GM19438 (cell line): Measurements from ENCODE around the gene LHX6.
A peak's percentile ranks its signal among the peaks of the same experiment; 100 is the strongest.

Experiments used
- ATAC-seq: cut with Tn5 transposase; IDR thresholded peaks from one replicate; pipeline ENCODE4 v1.9.1; 2021; ENCODE audit warnings: low read depth; ENCODE audit not compliant: unreplicated experiment

LHX6 gene

DNA sequence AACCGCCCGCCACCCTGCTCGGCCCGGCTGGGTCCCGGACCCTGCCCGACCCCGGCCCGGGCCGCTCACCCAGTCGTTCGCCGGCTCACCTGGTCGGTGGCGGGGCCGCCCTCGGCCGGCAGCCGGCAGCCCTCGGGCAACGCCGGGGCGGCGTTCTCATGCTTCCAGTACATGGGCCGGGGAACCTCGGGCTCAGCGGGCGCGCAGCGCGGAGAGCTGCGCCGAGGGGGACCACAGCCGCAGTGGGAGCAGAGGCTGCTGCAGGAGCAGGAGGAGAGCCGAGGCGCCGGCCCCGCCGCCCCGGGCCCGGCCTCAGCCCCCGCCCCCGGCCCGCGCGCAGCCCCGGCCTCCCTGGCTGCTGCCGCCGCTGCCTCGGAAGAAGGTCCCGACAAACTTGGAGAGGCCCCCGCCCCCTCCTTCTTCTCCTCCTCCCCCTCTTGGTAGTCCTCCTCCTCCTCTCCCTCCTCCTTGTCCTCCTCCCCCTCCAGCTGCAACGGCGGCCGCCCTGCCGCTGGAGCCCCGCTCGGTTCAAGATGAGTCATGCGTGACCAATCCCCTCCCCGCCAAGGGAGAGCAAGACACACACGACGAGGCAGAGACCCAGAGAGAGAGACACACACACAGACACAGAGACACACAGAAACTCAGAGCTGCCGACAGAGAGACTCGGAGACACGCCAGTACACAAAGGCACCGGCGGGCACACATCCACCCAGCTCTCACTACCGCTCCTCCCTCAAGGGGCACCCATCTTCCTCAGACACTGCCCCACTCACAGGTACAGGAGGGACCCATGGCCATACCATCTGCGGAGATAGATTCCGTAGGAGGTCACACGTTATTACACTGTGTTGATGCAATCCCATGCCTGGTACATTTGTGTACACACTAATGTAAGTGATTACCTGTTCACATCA is at the start of gene LHX6:
LHX6 (minus strand) TSS at position 390 of the 917 bp plus-strand sequence; CDS start at position 173, 217 bp downstream.
- no peak for ATAC-seq

DNA sequence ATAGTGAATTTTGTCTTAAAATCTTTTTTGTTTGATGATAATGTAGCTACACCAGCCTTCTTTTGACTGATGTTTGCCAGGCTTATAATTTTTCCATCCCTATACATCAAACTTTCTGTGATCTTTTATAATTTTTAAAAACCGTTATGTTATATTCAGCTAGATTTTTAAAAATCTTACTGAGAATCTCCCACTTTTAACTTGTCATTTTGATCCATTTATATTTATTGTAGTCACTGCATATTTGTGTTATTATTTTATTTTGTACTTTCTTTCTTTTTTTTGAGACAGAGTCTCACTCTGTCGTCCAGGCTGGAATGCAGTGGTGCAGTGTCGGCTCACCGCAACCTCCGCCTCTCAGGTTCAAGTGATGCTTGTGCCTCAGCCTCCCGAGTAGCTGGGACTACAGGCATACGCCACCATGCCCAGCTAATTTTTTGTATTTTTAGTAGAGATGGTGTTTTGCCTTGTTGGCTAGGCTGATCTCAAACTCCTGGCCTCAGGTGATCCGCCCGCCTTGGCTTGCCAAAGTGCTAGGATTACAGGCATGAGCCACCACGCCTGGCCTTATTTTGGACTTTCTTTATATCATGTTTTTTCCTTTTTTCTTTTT is 48.6 kb upstream of the LHX6 start:
- no peak for ATAC-seq

DNA sequence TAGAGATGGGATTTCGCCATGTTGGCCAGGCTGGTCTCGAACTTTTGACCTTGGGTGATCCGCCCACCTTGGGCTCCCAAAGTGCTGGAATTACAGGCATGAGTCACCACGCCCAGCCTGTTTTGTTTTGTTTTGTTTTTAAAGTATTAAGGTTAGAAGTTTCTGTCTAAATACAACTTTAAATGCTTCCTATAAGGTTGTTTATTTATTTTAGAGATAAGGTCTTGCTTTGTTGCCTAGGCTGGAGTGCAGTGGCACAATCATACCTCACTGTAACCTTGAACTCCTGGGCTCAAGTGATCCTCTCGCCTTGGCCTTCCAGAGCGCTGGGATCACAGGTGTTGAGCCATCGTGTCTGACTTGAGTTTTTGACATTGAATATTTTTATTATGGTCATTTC is 47.3 kb upstream of the LHX6 start:
- no peak for ATAC-seq

- ATAC-seq = no peak
Observed at GRCh38 chr9:122274055-122274454, 45.3 kb upstream of the LHX6 start.

GRCh38 chr9:122268041-122268814 is 39.5 kb upstream of the LHX6 start:
- ATAC-seq = no peak

DNA sequence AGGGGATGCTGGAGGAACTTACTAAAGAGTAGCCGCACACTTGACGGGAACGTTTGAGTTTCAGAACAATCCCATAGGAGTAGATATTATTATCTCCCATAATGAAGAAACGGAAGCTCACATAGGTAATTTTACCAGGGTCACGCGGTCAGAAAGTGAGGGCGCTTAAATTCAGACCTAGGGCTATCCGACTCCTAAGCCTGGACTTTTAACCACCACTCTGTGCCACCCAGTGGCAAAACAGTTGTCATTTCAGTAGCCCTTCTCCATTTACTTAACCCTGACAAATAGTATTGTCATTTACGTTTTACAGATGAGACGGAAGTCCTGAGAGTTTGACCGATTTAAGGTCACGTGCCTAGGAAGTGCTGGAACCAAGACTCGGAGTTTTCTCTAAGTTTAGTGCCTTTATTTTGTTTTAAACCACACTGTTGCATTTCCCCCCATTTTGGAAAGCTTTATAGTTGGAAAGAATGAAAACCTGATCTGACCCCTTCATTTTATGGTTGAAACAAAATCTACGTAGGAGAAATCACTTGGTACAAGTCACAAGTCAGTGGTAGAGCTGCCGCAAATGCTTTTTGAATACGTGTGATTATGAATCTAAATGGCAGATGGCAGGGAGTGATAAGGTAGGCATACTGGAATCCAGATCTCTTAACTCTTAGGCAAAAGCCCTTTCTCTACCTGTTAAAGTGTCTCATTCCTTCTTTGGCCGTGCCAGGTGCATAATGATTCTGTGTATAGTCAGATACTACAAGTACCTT is 36.6 kb upstream of the LHX6 start:
- ATAC-seq = peak; percentile 10

DNA sequence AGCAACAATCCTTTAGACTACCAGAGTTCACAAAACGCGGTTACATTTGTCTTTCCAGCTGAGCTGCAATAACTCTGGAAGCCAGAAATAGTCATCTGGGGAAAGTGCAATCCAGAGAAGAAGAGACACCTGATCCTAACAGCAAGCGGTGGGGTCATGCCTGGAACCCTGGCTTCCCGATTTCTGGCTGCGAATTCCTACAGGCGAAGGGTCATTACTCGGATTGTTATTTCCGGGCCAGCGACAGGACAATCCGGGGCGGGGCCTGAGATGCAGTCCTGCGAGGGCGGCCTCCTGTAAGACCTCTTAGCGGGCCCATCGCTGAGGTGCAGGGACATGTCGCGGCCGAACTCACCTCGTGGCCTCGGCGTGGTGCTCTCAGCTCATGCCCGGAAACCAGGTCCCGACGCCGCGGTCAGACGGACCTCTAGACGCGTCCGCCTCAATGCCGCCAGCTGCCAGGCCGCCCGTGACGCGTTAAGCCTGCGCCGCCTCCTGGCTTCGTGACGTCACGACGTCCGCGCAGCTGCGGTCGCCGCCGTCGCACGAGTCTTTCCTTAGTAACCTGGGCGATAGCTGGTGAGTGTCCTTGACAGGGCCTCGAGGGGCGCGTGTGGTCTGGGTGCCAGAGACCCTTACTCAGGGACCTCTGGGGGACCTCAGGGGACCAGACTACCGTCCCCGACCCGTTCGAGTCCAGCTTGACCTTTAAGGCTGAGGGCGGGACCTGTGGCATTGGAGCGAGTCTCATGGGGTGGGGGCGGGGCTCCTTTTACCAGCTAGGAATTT is 35.8 kb upstream of the LHX6 start, which contains the start of the genes MRRF and RBM18:
MRRF (plus strand) TSS at position 523 of the 789 bp plus-strand sequence. CDS start 6,010 bp downstream, outside the sequence.
RBM18 (minus strand) TSS at position 481 of the 789 bp plus-strand sequence. CDS start 3,348 bp downstream, outside the sequence.
- ATAC-seq = peak; percentile 86

GRCh38 chr9:122263699-122264349 is 35.1 kb upstream of the LHX6 start:
- ATAC-seq = no peak

- ATAC-seq = no peak
Observed at GRCh38 chr9:122262073-122262472, 33.3 kb upstream of the LHX6 start.

DNA sequence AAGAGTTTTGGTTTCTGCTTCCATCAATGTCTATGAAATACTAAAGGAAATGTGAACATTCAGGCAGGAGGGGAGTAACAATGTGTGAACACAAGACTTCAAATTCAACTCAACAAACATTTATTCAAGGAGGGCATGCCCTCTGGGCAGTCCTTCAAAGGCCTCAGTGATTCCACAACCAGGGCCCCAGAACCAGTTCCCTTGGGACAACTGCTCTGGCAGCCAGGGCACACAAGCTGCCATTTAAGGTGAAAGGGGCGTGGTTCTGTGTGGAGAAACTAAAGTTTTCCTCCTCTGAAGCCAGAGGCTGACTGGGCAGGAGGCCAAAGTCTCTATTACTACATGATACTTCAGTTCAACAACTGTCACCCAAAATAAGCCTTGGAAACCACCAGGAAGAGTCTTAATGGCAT is 32.7 kb upstream of the LHX6 start:
- no peak for ATAC-seq

DNA sequence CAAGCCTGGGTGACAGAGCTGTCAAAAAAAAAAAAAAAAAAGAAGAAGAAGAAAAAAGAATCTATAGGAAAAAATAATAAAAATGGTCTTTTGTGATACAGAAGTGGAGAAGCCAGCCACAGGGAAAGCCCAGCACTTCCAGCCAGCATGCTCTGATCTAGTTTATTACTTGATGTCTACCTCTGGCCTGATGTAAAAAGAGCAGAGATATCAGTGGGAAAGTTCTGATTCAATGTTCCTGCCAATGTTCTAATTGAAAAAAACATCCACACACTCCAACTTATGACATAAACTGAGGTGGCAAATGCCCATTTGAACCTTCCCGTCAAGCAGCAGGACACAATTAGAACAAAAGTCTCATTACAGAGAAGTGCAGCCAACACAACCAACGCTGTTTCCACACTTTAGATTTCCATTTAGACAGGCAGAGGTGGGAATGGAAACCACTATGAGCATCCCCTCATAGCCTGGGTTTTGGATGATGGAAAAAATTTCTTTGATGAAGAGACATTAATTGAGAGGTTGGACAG is 30.2 kb upstream of the LHX6 start:
- no peak for ATAC-seq

DNA sequence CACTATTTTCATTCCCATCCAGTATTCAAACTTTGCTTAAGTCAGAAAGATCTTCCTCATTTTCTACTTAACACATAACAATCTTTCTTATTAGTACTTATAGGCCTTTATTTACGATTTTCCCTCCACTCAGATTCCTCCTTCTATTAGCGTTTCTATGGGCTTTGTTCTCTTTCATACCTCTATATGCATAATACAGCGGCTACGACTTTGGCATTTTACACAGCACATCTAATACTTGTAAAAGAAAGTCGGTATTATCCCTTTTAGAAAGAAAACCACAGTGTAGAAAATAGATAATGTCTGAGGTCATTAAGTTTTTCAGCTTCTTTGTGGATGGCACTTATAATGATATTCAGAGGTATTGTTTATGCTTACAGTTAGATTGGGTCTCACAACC is 27.4 kb upstream of the LHX6 start:
- no peak for ATAC-seq

DNA sequence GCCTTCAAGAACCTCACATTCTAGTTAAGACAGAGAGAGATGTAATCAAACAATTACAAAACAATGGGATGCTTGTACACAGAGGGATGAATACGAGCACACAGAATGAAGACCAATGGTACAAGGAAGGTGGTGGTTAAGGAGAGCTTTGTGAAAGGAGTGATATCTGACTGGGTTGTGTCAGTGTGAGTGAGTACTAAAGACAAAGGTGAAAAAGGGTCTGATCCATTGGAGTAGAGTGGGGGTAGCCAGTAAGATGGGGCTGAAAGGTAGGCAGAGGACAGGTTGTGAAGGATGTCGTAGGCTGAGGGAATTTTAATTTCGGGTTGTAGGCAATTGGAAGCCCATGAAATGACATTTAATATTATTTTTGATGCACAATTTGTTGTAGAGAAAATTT is 26.0 kb upstream of the LHX6 start:
- no peak for ATAC-seq

GRCh38 chr9:122252796-122253195 is 24.0 kb upstream of the LHX6 start:
- ATAC-seq = no peak

DNA sequence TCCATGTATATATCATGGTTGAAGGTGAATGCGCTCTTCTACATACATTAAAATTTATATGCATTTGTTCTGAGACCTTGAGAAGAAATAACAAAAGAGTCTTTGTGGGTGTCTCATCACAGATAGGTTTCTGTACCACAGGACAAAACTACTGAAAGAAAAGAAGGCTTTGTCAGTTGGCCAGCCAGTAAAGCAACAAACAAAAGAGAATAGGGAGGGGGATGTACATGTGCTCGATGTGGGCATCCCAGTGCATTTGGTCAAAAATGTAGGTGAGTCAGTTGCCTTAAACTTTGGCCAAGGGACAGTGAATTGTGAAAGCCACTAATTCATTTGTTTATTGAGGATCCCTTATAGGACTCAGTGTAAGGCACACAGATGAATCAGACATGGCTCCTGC is 22.6 kb upstream of the LHX6 start:
- no peak for ATAC-seq

GRCh38 chr9:122248448-122248865 is 19.7 kb upstream of the LHX6 start:
- ATAC-seq = no peak

DNA sequence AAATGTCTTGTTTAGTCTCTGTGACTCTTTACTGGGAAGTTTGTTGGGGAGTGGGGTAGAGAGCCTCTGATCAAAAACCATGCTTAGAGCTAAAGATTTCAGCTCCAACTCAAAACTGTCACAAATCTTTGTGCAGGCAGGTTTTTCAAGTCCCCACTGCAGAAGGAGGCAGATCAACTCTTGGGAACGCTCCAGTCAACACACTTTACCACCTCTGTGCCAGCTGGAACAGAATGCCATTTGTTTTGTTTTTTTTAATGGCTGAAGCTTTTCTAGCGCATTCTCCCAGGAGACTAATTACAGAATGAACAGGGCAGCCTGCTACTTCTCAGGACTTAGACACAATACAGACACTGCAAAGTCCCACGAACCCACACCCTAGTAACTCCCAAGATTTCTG is 17.9 kb upstream of the LHX6 start:
- no peak for ATAC-seq

GRCh38 chr9:122244349-122244748 is 15.6 kb upstream of the LHX6 start:
- no peak for ATAC-seq

DNA sequence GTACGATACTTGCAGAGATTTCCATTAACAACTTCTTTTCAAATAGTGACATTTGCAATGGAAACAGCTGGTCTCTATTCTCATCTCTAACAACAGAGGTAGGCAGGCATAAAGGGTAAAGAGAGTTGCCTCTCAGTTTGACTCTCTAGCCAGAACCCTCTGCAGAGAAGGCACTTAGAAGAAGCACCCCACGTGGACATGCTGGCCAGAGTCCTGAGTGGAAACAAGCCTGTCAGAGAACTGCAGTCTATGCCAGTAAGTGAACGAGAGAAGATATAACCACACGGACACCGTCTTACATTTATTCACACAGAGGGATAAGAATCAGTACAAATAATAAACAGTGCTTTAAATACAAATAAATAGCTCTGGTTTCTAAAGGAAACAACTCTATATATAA is 11.0 kb upstream of the LHX6 start:
- ATAC-seq = no peak
